PC-3 (cell line): Measurements from ENCODE around the gene SALL3. TPM values are rescaled to one million over a fixed set of nuclear protein-coding genes. Genes with fewer than 3 reads are reported as not detected.
"Not testable (repeated sequence)": the region's sequence is repeated elsewhere in the genome, so short reads cannot be mapped to it uniquely, and the experiment has no call there.

Source experiments
- ATAC-seq: fragments of 200-7000 bp; cut with Tn5 transposase; 2 replicates; pipeline ENCODE4 v1.9.1; 2020; ENCODE audit warnings: mild to moderate bottlenecking, moderate library complexity
- BruUV-seq: library from RNA; stranded (reverse); fragments of 400-500 nt; replicated peaks from 2 replicates; lab custom pipeline; 2021; lab: Mats Ljungman, UMichigan
- CTCF ChIA-PET: fragments of 300-600 bp; sonication (Branson Sonifier 250); formaldehyde crosslinking; loops from one replicate; lab custom pipeline; 2022; ENCODE audit warnings: antibody characterized with exemption; lab: Charles Lee
- POLR2A ChIA-PET: fragments of 300-600 bp; sonication (Branson Sonifier 250); formaldehyde crosslinking; loops from one replicate; lab custom pipeline; 2022; ENCODE audit warnings: antibody characterized with exemption; ENCODE audit not compliant: unreplicated experiment; lab: Charles Lee
- DNase-seq: peaks from one replicate; pipeline ENCODE4 v3.0.0-alpha.2; 2015
- H2AFZ ChIP-seq: fragments of 300-600 bp; sonication (generic); 2 replicates; pipeline ENCODE4 v1.6.0; 2016; ENCODE audit warnings: antibody characterized with exemption, low read length
- H3F3A ChIP-seq: fragments of 300-600 bp; sonication (generic); one replicate; pipeline ENCODE4 v1.6.0; 2017; ENCODE audit warnings: antibody characterized with exemption, low read length, control low read depth, mild to moderate bottlenecking; ENCODE audit not compliant: unreplicated experiment
- H3K27ac ChIP-seq: fragments of 300-600 bp; sonication (generic); 2 replicates; pipeline ENCODE4 v1.5.1; 2016; ENCODE audit warnings: mild to moderate bottlenecking, low read length
- H3K27me3 ChIP-seq: fragments of 300-600 bp; sonication (generic); 2 replicates; pipeline ENCODE4 v1.6.1; 2016; ENCODE audit warnings: low read length, mixed read lengths
- H3K36me3 ChIP-seq: fragments of 300-600 bp; sonication (generic); 2 replicates; pipeline ENCODE4 v1.6.1; 2016; ENCODE audit warnings: low read depth, mixed run types, low read length, mixed read lengths
- H3K4me1 ChIP-seq: fragments of 300-600 bp; sonication (generic); 2 replicates; pipeline ENCODE4 v1.5.1; 2016; ENCODE audit warnings: low read length; ENCODE audit not compliant: insufficient read depth
- H3K4me2 ChIP-seq: fragments of 300-600 bp; sonication (generic); 2 replicates; pipeline ENCODE4 v1.6.0; 2016; ENCODE audit warnings: low read length
- H3K4me3 ChIP-seq: fragments of 300-600 bp; sonication (generic); 2 replicates; pipeline ENCODE4 v1.5.1; 2016; ENCODE audit warnings: mild to moderate bottlenecking, low read length, mixed read lengths
- H3K79me2 ChIP-seq: fragments of 300-600 bp; sonication (generic); 2 replicates; pipeline ENCODE4 v1.6.1; 2017; ENCODE audit warnings: low read length, mixed read lengths
- H3K9ac ChIP-seq: fragments of 300-600 bp; sonication (generic); 2 replicates; pipeline ENCODE4 v1.6.0; 2016; ENCODE audit warnings: mild to moderate bottlenecking, low read length
- H3K9me2 ChIP-seq: fragments of 300-600 bp; sonication (generic); replicated peaks from 2 replicates; pipeline ENCODE4 v1.6.1; 2016; ENCODE audit warnings: mixed run types, low read length, mixed read lengths
- H3K9me3 ChIP-seq: fragments of 300-600 bp; sonication (generic); 2 replicates; pipeline ENCODE4 v1.6.1; 2016; ENCODE audit warnings: low read length, mixed read lengths
- H4K20me1 ChIP-seq: fragments of 300-600 bp; sonication (generic); 2 replicates; pipeline ENCODE4 v1.6.1; 2016; ENCODE audit warnings: low read length, mixed read lengths
- CTCF ChIP-seq: fragments of 300-600 bp; sonication (generic); conservative IDR thresholded peaks from 2 replicates; pipeline ENCODE4 v1.5.1; 2017; ENCODE audit warnings: antibody characterized with exemption, low read depth, mild to moderate bottlenecking, low read length
- EZH2 ChIP-seq: fragments of 300-600 bp; sonication (generic); IDR thresholded peaks from one replicate; pipeline ENCODE4 v1.6.1; 2017; ENCODE audit warnings: antibody characterized with exemption, mild to moderate bottlenecking, low read length; ENCODE audit not compliant: unreplicated experiment
- EZH2phosphoT487 ChIP-seq: fragments of 300-600 bp; sonication (generic); IDR thresholded peaks from 2 replicates; pipeline ENCODE4 v1.6.1; 2018; ENCODE audit warnings: mild to moderate bottlenecking, antibody characterized with exemption, low read length, borderline replicate concordance
- intact Hi-C: fragments of 100-400 bp; cut with micrococcal nuclease; formaldehyde crosslinking; loops from 2 replicates; pipeline ENCODE4 v1.9.0; 2023
- total RNA-seq: library from RNA; depleted of rRNA; stranded (reverse); fragments of >200 nt; gene quantifications from 2 replicates; pipeline ENCODE4 v1.2.3, GENCODE V29; 2014

Gene SALL3
- total RNA-seq, 1 experiment from 2014 or later, result not detected

GRCh38 chr18:78960709-78961108 is 18.9 kb upstream of the SALL3 start:
- CTCF ChIA-PET, result no interaction called here
- no peaks in the 10 kb centered on the region for H3F3A ChIP-seq
- H3K9me2 ChIP-seq, result no peaks in the 10 kb centered on the region
- H3K27me3 ChIP-seq, result peaks cover under 1% of the 10 kb centered on the region; the same call in 1 of the 2 replicates
- BruUV-seq, result no TSS peak
- no peak overlapping the region for H2AFZ ChIP-seq
- H3K79me2 ChIP-seq, result no peaks in the 10 kb centered on the region
- no peaks in the 10 kb centered on the region for H3K9me3 ChIP-seq
- no peak overlapping the region for H3K4me3 ChIP-seq
- POLR2A ChIA-PET, result no interaction called here
- no peak for DNase-seq
- H3K4me1 ChIP-seq, result no peaks in the 10 kb centered on the region
- ATAC-seq, result no peak
- H3K27ac ChIP-seq, result no peak overlapping the region
- no peaks in the 10 kb centered on the region for H3K36me3 ChIP-seq
- TF ChIP-seq CTCF, result no peak
- TF ChIP-seq EZH2phosphoT487, result no peak
- TF ChIP-seq EZH2, result no peak
- H4K20me1 ChIP-seq, result no peaks in the 10 kb centered on the region
- no peak overlapping the region for H3K4me2 ChIP-seq
- intact Hi-C loops, result no loop called here
- H3K9ac ChIP-seq, result no peak overlapping the region

GRCh38 chr18:78962098-78962497 is 17.5 kb upstream of the SALL3 start:
- Histone ChIP-seq H2AFZ (no peak overlapping the region), H3K79me2 (no peaks in the 10 kb centered on the region), H3K27me3 (peaks cover 7% of the 10 kb centered on the region), H4K20me1 (no peaks in the 10 kb centered on the region), H3F3A (no peaks in the 10 kb centered on the region), H3K9ac (no peak overlapping the region), H3K4me3 (no peak overlapping the region), H3K4me1 (no peaks in the 10 kb centered on the region), H3K27ac (no peak overlapping the region), H3K9me2 (no peaks in the 10 kb centered on the region), H3K9me3 (no peaks in the 10 kb centered on the region), H3K36me3 (no peaks in the 10 kb centered on the region), H3K4me2 (no peak overlapping the region)
- ATAC-seq, result no peak
- TF ChIP-seq EZH2, result no peak
- no peak for TF ChIP-seq EZH2phosphoT487
- TF ChIP-seq CTCF, result no peak
- no peak for DNase-seq
- no TSS peak for BruUV-seq
- ChIA-PET POLR2A (no interaction called here), CTCF (no interaction called here)
- intact Hi-C loops, result no loop called here

- H3K9me2 ChIP-seq, H3K4me2 ChIP-seq, H3F3A ChIP-seq, H4K20me1 ChIP-seq, H3K9ac ChIP-seq, POLR2A ChIA-PET, H2AFZ ChIP-seq, ATAC-seq, H3K27ac ChIP-seq, CTCF ChIA-PET, H3K4me3 ChIP-seq, H3K9me3 ChIP-seq, DNase-seq, intact Hi-C loops, H3K79me2 ChIP-seq, H3K36me3 ChIP-seq, BruUV-seq, H3K4me1 ChIP-seq: not testable (repeated sequence)
- H3K27me3 ChIP-seq, result peaks cover 30% of the 10 kb centered on the region
Measured at GRCh38 chr18:78964727-78965126, 14.9 kb upstream of the SALL3 start.
